ENCODE data around the gene PAIP2.

GRCh38 chr5:139394123-139394653, 52.5 kb downstream of the PAIP2 start:
- TF ChIP-seq EZH2 (IDR thresholded peaks at IDR 0.05; ENCODE audit: borderline replicate concordance, low read length): no peak
- TF ChIP-seq CTCF (IDR thresholded peaks at IDR 0.05; ENCODE audit: low read length): peak; percentile 77
